WTC11 (cell line): ENCODE measurements around the gene PPP2R1B.

Experiments used
- GABPB1 ChIP-seq: sonication (generic); formaldehyde crosslinking; IDR thresholded peaks from 2 replicates; pipeline ENCODE4 v1.8.1; 2023; ENCODE audit warnings: mild to moderate bottlenecking, missing genetic modification reagents
- NR1H2 ChIP-seq: sonication (generic); formaldehyde crosslinking; IDR thresholded peaks from 2 replicates; pipeline ENCODE4 v1.9.0; 2021; ENCODE audit warnings: mild to moderate bottlenecking, moderate library complexity, missing genetic modification reagents
- TF ChIP-seq, protein P1 (sequence below): sonication (generic); formaldehyde crosslinking; IDR thresholded peaks from 2 replicates; pipeline ENCODE4 v1.8.1; 2022; ENCODE audit warnings: low read depth, mild to moderate bottlenecking, moderate library complexity, missing genetic modification reagents, borderline replicate concordance
- TF ChIP-seq, protein P2 (sequence below): fragments of 200-600 bp; IDR thresholded peaks from 2 replicates; pipeline ENCODE4 v1.8.0; 2022; ENCODE audit warnings: antibody characterized with exemption

- no peak for TF ChIP-seq GABPB1
- TF ChIP-seq, protein P1, sequence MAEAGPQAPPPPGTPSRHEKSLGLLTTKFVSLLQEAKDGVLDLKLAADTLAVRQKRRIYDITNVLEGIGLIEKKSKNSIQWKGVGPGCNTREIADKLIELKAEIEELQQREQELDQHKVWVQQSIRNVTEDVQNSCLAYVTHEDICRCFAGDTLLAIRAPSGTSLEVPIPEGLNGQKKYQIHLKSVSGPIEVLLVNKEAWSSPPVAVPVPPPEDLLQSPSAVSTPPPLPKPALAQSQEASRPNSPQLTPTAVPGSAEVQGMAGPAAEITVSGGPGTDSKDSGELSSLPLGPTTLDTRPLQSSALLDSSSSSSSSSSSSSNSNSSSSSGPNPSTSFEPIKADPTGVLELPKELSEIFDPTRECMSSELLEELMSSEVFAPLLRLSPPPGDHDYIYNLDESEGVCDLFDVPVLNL (CRISPR knock-in tag), result no peak
- TF ChIP-seq NR1H2 (CRISPR knock-in tag), result no peak
- TF ChIP-seq, protein P2, sequence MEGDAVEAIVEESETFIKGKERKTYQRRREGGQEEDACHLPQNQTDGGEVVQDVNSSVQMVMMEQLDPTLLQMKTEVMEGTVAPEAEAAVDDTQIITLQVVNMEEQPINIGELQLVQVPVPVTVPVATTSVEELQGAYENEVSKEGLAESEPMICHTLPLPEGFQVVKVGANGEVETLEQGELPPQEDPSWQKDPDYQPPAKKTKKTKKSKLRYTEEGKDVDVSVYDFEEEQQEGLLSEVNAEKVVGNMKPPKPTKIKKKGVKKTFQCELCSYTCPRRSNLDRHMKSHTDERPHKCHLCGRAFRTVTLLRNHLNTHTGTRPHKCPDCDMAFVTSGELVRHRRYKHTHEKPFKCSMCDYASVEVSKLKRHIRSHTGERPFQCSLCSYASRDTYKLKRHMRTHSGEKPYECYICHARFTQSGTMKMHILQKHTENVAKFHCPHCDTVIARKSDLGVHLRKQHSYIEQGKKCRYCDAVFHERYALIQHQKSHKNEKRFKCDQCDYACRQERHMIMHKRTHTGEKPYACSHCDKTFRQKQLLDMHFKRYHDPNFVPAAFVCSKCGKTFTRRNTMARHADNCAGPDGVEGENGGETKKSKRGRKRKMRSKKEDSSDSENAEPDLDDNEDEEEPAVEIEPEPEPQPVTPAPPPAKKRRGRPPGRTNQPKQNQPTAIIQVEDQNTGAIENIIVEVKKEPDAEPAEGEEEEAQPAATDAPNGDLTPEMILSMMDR, result no peak
Observed at GRCh38 chr11:111699579-111700156, 66.5 kb downstream of the PPP2R1B start.
